ENCODE results near the gene UROS. TPM values are rescaled to one million over a fixed set of nuclear protein-coding genes. Genes with fewer than 3 reads are reported as not detected.

Gene UROS
- total RNA-seq, 1 donor from 2014 or later: 45.0 TPM

- Mint-ChIP-seq H3K9me3 (ENCODE audit: low read depth) (no peaks in the 10 kb centered on the region), H3K27me3 (no peaks in the 10 kb centered on the region), H3K36me3 (ENCODE audit: insufficient read depth) (peaks cover 4% of the 10 kb centered on the region), H3K27ac (no peak overlapping the region), H3K4me3 (ENCODE audit: low read depth) (no peak overlapping the region), H3K4me1 (ENCODE audit: low read depth) (peaks cover 3% of the 10 kb centered on the region)
- no peak for DNase-seq (ENCODE audit: low spot score, unreplicated experiment)
- TF ChIP-seq CTCF (IDR thresholded peaks at IDR 0.05; ENCODE audit: unreplicated experiment): no peak
Observed at GRCh38 chr10:125859128-125859817, 36.2 kb upstream of the UROS start.

- Mint-ChIP-seq H3K27me3 (no peaks in the 10 kb centered on the region), H3K9me3 (ENCODE audit: low read depth) (no peaks in the 10 kb centered on the region), H3K36me3 (ENCODE audit: insufficient read depth) (peaks cover 8% of the 10 kb centered on the region), H3K4me3 (ENCODE audit: low read depth) (no peak overlapping the region), H3K4me1 (ENCODE audit: low read depth) (peaks cover 3% of the 10 kb centered on the region), H3K27ac (no peak overlapping the region)
- no peak for DNase-seq (ENCODE audit: low spot score, unreplicated experiment)
- no peak for TF ChIP-seq CTCF (IDR thresholded peaks at IDR 0.05; ENCODE audit: unreplicated experiment)
Observed at GRCh38 chr10:125857185-125857760, 34.2 kb upstream of the UROS start.

GRCh38 chr10:125852487-125852886 is 29.4 kb upstream of the UROS start:
- H3K4me3 Mint-ChIP-seq (ENCODE audit: low read depth): no peak overlapping the region
- DNase-seq (ENCODE audit: low spot score, unreplicated experiment): no peak
- H3K27me3 Mint-ChIP-seq: no peaks in the 10 kb centered on the region
- TF ChIP-seq CTCF (IDR thresholded peaks at IDR 0.05; ENCODE audit: unreplicated experiment): no peak
- H3K9me3 Mint-ChIP-seq (ENCODE audit: low read depth): no peaks in the 10 kb centered on the region
- H3K36me3 Mint-ChIP-seq (ENCODE audit: insufficient read depth): peaks cover 22% of the 10 kb centered on the region
- no peaks in the 10 kb centered on the region for H3K4me1 Mint-ChIP-seq (ENCODE audit: low read depth)
- no peak overlapping the region for H3K27ac Mint-ChIP-seq

- Mint-ChIP-seq H3K27me3 (no peaks in the 10 kb centered on the region), H3K4me1 (ENCODE audit: low read depth) (no peaks in the 10 kb centered on the region), H3K4me3 (ENCODE audit: low read depth) (no peak overlapping the region), H3K9me3 (ENCODE audit: low read depth) (no peaks in the 10 kb centered on the region), H3K36me3 (ENCODE audit: insufficient read depth) (peaks cover 25% of the 10 kb centered on the region), H3K27ac (no peak overlapping the region)
- TF ChIP-seq CTCF (IDR thresholded peaks at IDR 0.05; ENCODE audit: unreplicated experiment): no peak
- no peak for DNase-seq (ENCODE audit: low spot score, unreplicated experiment)
Observed at GRCh38 chr10:125850766-125851731, 28.0 kb upstream of the UROS start.

- no peak for TF ChIP-seq CTCF (IDR thresholded peaks at IDR 0.05; ENCODE audit: unreplicated experiment)
- Mint-ChIP-seq H3K9me3 (ENCODE audit: low read depth) (no peaks in the 10 kb centered on the region), H3K27me3 (no peaks in the 10 kb centered on the region), H3K36me3 (ENCODE audit: insufficient read depth) (peaks cover 23% of the 10 kb centered on the region), H3K27ac (no peak overlapping the region), H3K4me3 (ENCODE audit: low read depth) (no peak overlapping the region), H3K4me1 (ENCODE audit: low read depth) (no peaks in the 10 kb centered on the region)
- DNase-seq (ENCODE audit: low spot score, unreplicated experiment): no peak
Observed at GRCh38 chr10:125849448-125849847, 26.4 kb upstream of the UROS start.
